Trophoblast cell (in vitro differentiated cells and primary cell): ENCODE measurements around the gene SMS.

Source experiments
- DNase-seq, 2 donors: peaks; one replicate each; pipeline ENCODE4 v3.0.0-alpha.2; 2016
- H2AFZ ChIP-seq: 2 replicates; pipeline ENCODE4 v1.6.1; 2013; ENCODE audit warnings: low read length, moderate library complexity, mild to moderate bottlenecking; ENCODE audit not compliant: insufficient read depth, poor library complexity
- H2AK5ac ChIP-seq: 2 replicates; pipeline ENCODE4 v1.6.1; 2013; ENCODE audit warnings: mild to moderate bottlenecking, low read length
- H2BK120ac ChIP-seq: 2 replicates; pipeline ENCODE4 v1.6.1; 2013; ENCODE audit warnings: low read length, mild to moderate bottlenecking, moderate library complexity; ENCODE audit not compliant: insufficient read depth, poor library complexity
- H2BK12ac ChIP-seq: 2 replicates; pipeline ENCODE4 v1.6.1; 2013; ENCODE audit warnings: mild to moderate bottlenecking, low read length, moderate library complexity
- H2BK5ac ChIP-seq: 2 replicates; pipeline ENCODE4 v1.6.1; 2013; ENCODE audit warnings: low read length, low read depth, moderate library complexity, mild to moderate bottlenecking; ENCODE audit not compliant: poor library complexity
- H3K14ac ChIP-seq: 2 replicates; pipeline ENCODE4 v1.6.1; 2013; ENCODE audit warnings: mild to moderate bottlenecking, low read length
- H3K18ac ChIP-seq: 2 replicates; pipeline ENCODE4 v1.6.1; 2013; ENCODE audit warnings: mild to moderate bottlenecking, low read length
- H3K23ac ChIP-seq: 2 replicates; pipeline ENCODE4 v1.6.1; 2013; ENCODE audit warnings: low read length
- H3K27ac ChIP-seq: 2 replicates; pipeline ENCODE4 v1.5.1; 2013; ENCODE audit warnings: low read depth, mild to moderate bottlenecking, inconsistent platforms, low read length, moderate library complexity
- H3K27me3 ChIP-seq: 2 replicates; pipeline ENCODE4 v1.6.1; 2013; ENCODE audit warnings: inconsistent platforms, mild to moderate bottlenecking, low read length, moderate library complexity; ENCODE audit not compliant: insufficient read depth
- H3K36me3 ChIP-seq, 2 experiments: 1 replicate in 1 of 2; 2 replicates in 1 of 2; pipeline ENCODE4 v1.6.1; 2013; ENCODE audit warnings: low read length in 2 of 2, mild to moderate bottlenecking in 2 of 2, moderate library complexity in 1 of 2; ENCODE audit not compliant: insufficient read depth in 2 of 2, control insufficient read depth in 1 of 2
- H3K4ac ChIP-seq: 2 replicates; pipeline ENCODE4 v1.6.1; 2013; ENCODE audit warnings: low read depth, mild to moderate bottlenecking, low read length, moderate library complexity
- H3K4me1 ChIP-seq, 2 experiments: 1 replicate in 1 of 2; 2 replicates in 1 of 2; pipeline ENCODE4 v1.6.1; 2013; ENCODE audit warnings: low read length in 2 of 2, mild to moderate bottlenecking in 2 of 2, moderate library complexity in 1 of 2; ENCODE audit not compliant: insufficient read depth in 2 of 2, control insufficient read depth in 1 of 2
- H3K4me2 ChIP-seq: 2 replicates; pipeline ENCODE4 v1.6.1; 2013; ENCODE audit warnings: inconsistent platforms, mild to moderate bottlenecking, low read length, moderate library complexity
- H3K4me3 ChIP-seq: 2 replicates; pipeline ENCODE4 v1.5.1; 2013; ENCODE audit warnings: mild to moderate bottlenecking, low read depth, low read length, inconsistent platforms
- H3K79me1 ChIP-seq: one replicate; pipeline ENCODE4 v1.6.1; 2013; ENCODE audit warnings: low read length
- H3K79me2 ChIP-seq: 2 replicates; pipeline ENCODE4 v1.6.1; 2013; ENCODE audit warnings: low read length, mild to moderate bottlenecking; ENCODE audit not compliant: control insufficient read depth, insufficient read depth, poor library complexity
- H3K9ac ChIP-seq: 2 replicates; pipeline ENCODE4 v1.6.1; 2013; ENCODE audit warnings: mild to moderate bottlenecking, low read length
- H3K9me3 ChIP-seq: 2 replicates; pipeline ENCODE4 v1.6.1; 2013; ENCODE audit warnings: low read depth, mild to moderate bottlenecking, control low read depth, inconsistent platforms, low read length; ENCODE audit not compliant: insufficient read depth
- H4K12ac ChIP-seq: 2 replicates; pipeline ENCODE4 v1.6.1; 2013; ENCODE audit warnings: low read depth, mild to moderate bottlenecking, low read length, moderate library complexity
- H4K8ac ChIP-seq: 2 replicates; pipeline ENCODE4 v1.6.1; 2013; ENCODE audit warnings: low read depth, mild to moderate bottlenecking, low read length, moderate library complexity
- H4K91ac ChIP-seq: one replicate; pipeline ENCODE4 v1.6.1; 2013; ENCODE audit warnings: low read depth, mild to moderate bottlenecking, low read length, moderate library complexity
- WGBS: extraction: QIAGEN DNeasy Blood & Tissue Kit; methylation state at CpG from one replicate; pipeline ENCODE4 v1.1.7; 2013; ENCODE audit warnings: missing lambda C conversion rate; ENCODE audit not compliant: insufficient read length, insufficient coverage; ENCODE audit errors: extremely low coverage; 5-methylcytosine and 5-hydroxymethylcytosine counted together

The SMS gene

GRCh38 chrX:22032084-22032483 lies 91.6 kb downstream of the SMS start, which contains the start of gene PHEX:
Gene PHEX, plus strand, starts transcription at chrX:22032325. Its CDS starts 681 bp downstream, at chrX:22033006.
- H2BK5ac ChIP-seq = no peak within 1 kb of the TSS
- no peak within 1 kb of the TSS for H4K12ac ChIP-seq
- H3K4me2 ChIP-seq = no peak within 1 kb of the TSS
- no peak within 1 kb of the TSS for H2AFZ ChIP-seq
- no peaks in the 10 kb centered on the region for H3K4me1 ChIP-seq
- no peak within 1 kb of the TSS for H2BK120ac ChIP-seq
- H3K79me1 ChIP-seq = no peaks in the 10 kb centered on the region
- no peaks in the 10 kb centered on the region for H3K9me3 ChIP-seq
- H3K4ac ChIP-seq = no peak within 1 kb of the TSS
- H3K27ac ChIP-seq = no peak within 1 kb of the TSS
- no peaks in the 10 kb centered on the region for H3K36me3 ChIP-seq
- H3K9ac ChIP-seq = no peak within 1 kb of the TSS
- DNase-seq = no peak
- no peak within 1 kb of the TSS for H4K91ac ChIP-seq
- no peak within 1 kb of the TSS for H4K8ac ChIP-seq
- no peak within 1 kb of the TSS for H3K4me3 ChIP-seq
- no peak within 1 kb of the TSS for H2BK12ac ChIP-seq
- no peak within 1 kb of the TSS for H3K18ac ChIP-seq
- no peak within 1 kb of the TSS for H3K23ac ChIP-seq
- H3K79me2 ChIP-seq = no peaks in the 10 kb centered on the region
- WGBS = no CpG with 5 or more reads among the region's 1 CpG
- H2AK5ac ChIP-seq = no peak within 1 kb of the TSS
- no peaks in the 10 kb centered on the region for H3K27me3 ChIP-seq
- H3K14ac ChIP-seq = no peak within 1 kb of the TSS

GRCh38 chrX:22032506-22032905 lies 92.0 kb downstream of the SMS start:
- no peak overlapping the region for H4K8ac ChIP-seq
- DNase-seq = no peak
- H3K18ac ChIP-seq = no peak overlapping the region
- no peak overlapping the region for H4K12ac ChIP-seq
- no peak overlapping the region for H3K14ac ChIP-seq
- H3K23ac ChIP-seq = no peak overlapping the region
- H3K4me1 ChIP-seq = no peaks in the 10 kb centered on the region
- WGBS = no CpG with 5 or more reads among the region's 6 CpGs
- no peaks in the 10 kb centered on the region for H3K79me2 ChIP-seq
- no peak overlapping the region for H2AFZ ChIP-seq
- no peaks in the 10 kb centered on the region for H3K9me3 ChIP-seq
- H3K79me1 ChIP-seq = no peaks in the 10 kb centered on the region
- no peaks in the 10 kb centered on the region for H3K36me3 ChIP-seq
- H2BK12ac ChIP-seq = no peak overlapping the region
- H2AK5ac ChIP-seq = no peak overlapping the region
- no peak overlapping the region for H4K91ac ChIP-seq
- H3K9ac ChIP-seq = no peak overlapping the region
- no peak overlapping the region for H3K4me3 ChIP-seq
- H2BK5ac ChIP-seq = no peak overlapping the region
- H2BK120ac ChIP-seq = no peak overlapping the region
- no peak overlapping the region for H3K4me2 ChIP-seq
- H3K4ac ChIP-seq = no peak overlapping the region
- no peaks in the 10 kb centered on the region for H3K27me3 ChIP-seq
- H3K27ac ChIP-seq = no peak overlapping the region

- Histone ChIP-seq H3K9me3 (no peaks in the 10 kb centered on the region), H3K27ac (no peak overlapping the region), H3K14ac (no peak overlapping the region), H3K23ac (no peak overlapping the region), H3K4me2 (no peak overlapping the region), H2BK12ac (no peak overlapping the region), H2AK5ac (no peak overlapping the region), H4K8ac (no peak overlapping the region), H2BK120ac (no peak overlapping the region), H3K79me1 (no peaks in the 10 kb centered on the region), H4K12ac (no peak overlapping the region), H3K18ac (no peak overlapping the region), H2BK5ac (no peak overlapping the region), H3K27me3 (no peaks in the 10 kb centered on the region), H3K79me2 (no peaks in the 10 kb centered on the region), H4K91ac (no peak overlapping the region), H3K4me1 (no peaks in the 10 kb centered on the region), H2AFZ (no peak overlapping the region), H3K36me3 (no peaks in the 10 kb centered on the region), H3K4me3 (no peak overlapping the region), H3K4ac (no peak overlapping the region), H3K9ac (no peak overlapping the region)
- DNase-seq = no peak
- no CpG with 5 or more reads among the region's 5 CpGs for WGBS
Measured at GRCh38 chrX:22033818-22034217, 93.3 kb downstream of the SMS start.

GRCh38 chrX:22035236-22035635 lies 94.7 kb downstream of the SMS start:
- H3K9me3 ChIP-seq = no peaks in the 10 kb centered on the region
- no peak overlapping the region for H2BK120ac ChIP-seq
- H4K91ac ChIP-seq = no peak overlapping the region
- H3K9ac ChIP-seq = no peak overlapping the region
- H3K14ac ChIP-seq = no peak overlapping the region
- WGBS = no CpG with 5 or more reads among the region's 1 CpG
- no peaks in the 10 kb centered on the region for H3K79me2 ChIP-seq
- no peak overlapping the region for H2AK5ac ChIP-seq
- no peak overlapping the region for H3K4ac ChIP-seq
- no peaks in the 10 kb centered on the region for H3K36me3 ChIP-seq
- no peak overlapping the region for H2BK12ac ChIP-seq
- DNase-seq = no peak
- H3K27ac ChIP-seq = no peak overlapping the region
- H3K23ac ChIP-seq = no peak overlapping the region
- H3K4me1 ChIP-seq = no peaks in the 10 kb centered on the region
- no peak overlapping the region for H4K8ac ChIP-seq
- H3K79me1 ChIP-seq = no peaks in the 10 kb centered on the region
- no peak overlapping the region for H2BK5ac ChIP-seq
- H3K4me2 ChIP-seq = no peak overlapping the region
- H2AFZ ChIP-seq = no peak overlapping the region
- H3K4me3 ChIP-seq = no peak overlapping the region
- H3K27me3 ChIP-seq = no peaks in the 10 kb centered on the region
- H3K18ac ChIP-seq = no peak overlapping the region
- no peak overlapping the region for H4K12ac ChIP-seq
